Mucosa of stomach (tissue), 1 donor: Measurements from ENCODE around the gene RPUSD1.
"Not testable (repeated sequence)": the region's sequence is repeated elsewhere in the genome, so short reads cannot be mapped to it uniquely, and the experiment has no call there.

Experiments
- H3K27me3 ChIP-seq: one replicate; pipeline ENCODE4 v1.7.0; 2013; ENCODE audit warnings: mild to moderate bottlenecking, low read length; ENCODE audit not compliant: control insufficient read depth, insufficient read depth
- H3K36me3 ChIP-seq: one replicate; pipeline ENCODE4 v1.7.0; 2013; ENCODE audit warnings: low read length; ENCODE audit not compliant: control insufficient read depth, insufficient read depth
- H3K4me1 ChIP-seq: one replicate; pipeline ENCODE4 v1.7.0; 2013; ENCODE audit warnings: mild to moderate bottlenecking, low read length; ENCODE audit not compliant: control insufficient read depth, insufficient read depth
- H3K4me3 ChIP-seq: one replicate; pipeline ENCODE4 v1.7.0; 2013; ENCODE audit warnings: low read length
- H3K9ac ChIP-seq: one replicate; pipeline ENCODE4 v1.7.0; 2013; ENCODE audit warnings: mild to moderate bottlenecking, low read length, moderate library complexity
- H3K9me3 ChIP-seq: one replicate; pipeline ENCODE4 v1.7.0; 2013; ENCODE audit warnings: mild to moderate bottlenecking, low read length, moderate library complexity; ENCODE audit not compliant: control insufficient read depth
- donor health status: Pancreatic carcinoma.

RPUSD1 gene, protein sequence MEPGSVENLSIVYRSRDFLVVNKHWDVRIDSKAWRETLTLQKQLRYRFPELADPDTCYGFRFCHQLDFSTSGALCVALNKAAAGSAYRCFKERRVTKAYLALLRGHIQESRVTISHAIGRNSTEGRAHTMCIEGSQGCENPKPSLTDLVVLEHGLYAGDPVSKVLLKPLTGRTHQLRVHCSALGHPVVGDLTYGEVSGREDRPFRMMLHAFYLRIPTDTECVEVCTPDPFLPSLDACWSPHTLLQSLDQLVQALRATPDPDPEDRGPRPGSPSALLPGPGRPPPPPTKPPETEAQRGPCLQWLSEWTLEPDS

DNA sequence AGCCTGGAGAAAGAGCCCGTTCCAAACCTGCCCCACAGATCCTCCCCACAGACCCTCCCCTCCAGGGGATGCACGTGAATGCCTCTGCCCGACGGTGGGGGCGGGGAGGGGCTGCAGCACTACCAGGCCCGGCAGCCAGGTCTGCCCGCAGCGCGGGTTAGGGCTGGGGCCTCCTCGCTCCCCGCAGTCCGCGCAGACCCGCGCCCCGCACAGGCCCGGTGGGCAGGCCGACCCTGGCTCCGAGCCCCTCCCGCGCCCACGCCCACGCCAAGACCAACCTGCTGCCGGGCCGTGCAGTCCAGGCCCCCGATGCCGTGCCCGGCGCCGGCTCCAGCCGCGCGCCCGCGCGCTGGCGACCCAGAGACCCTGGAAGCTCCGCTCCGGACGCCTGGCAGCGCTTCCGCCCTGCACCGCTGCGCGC, at the start of gene RPUSD1:
RPUSD1 (minus strand) TSS at position 404 of the 421 bp plus-strand sequence. CDS start 644 bp downstream, outside the sequence.
- Histone ChIP-seq H3K9me3 (no peaks in the 10 kb centered on the region), H3K36me3 (no peaks in the 10 kb centered on the region), H3K27me3 (peaks cover 11% of the 10 kb centered on the region), H3K9ac (peak within 1 kb of the TSS; percentile 85), H3K4me1 (peaks cover 28% of the 10 kb centered on the region), H3K4me3 (peak within 1 kb of the TSS; percentile 87)

DNA sequence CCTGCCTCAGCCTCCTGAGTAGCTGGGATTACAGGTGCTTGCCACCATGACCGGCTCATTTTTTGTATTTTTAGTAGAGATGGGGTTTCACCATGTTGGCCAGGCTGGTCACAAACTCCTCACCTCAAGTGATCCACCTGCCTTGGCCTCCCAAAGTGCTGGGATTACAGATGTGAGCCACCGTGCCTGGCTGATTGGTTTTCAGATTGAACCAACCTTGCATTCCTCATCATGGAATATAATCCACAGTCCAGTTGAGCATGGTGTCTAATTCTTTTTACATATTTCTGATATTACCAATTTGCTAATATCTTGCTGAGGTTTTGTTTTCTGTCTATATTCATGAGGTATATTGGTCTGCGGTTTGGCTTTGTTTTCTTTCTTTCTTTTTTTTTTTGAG, 48.6 kb upstream of the RPUSD1 start:
- H3K9ac ChIP-seq, H3K4me1 ChIP-seq, H3K27me3 ChIP-seq, H3K4me3 ChIP-seq, H3K9me3 ChIP-seq, H3K36me3 ChIP-seq: not testable (repeated sequence)

DNA sequence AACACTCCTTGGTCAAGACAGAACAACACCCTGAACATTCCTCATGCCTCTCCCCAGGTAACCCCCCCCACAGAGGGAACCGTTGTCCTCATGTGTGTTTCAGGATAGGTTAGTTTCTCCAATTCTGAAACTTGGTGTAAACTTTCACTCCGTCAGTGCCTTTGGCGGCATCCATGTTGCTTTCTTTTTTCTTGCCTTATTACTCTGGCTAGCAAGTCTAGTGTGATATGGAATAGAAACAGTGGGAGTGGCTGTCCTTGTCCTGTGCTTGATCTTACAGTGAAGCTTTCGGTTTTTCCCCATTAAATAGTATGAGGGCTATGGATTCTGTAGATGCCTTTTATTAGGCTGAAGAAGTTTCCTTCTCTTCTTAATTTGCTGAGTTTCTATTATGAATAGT, 48.0 kb upstream of the RPUSD1 start:
- Histone ChIP-seq H3K9ac (no peak overlapping the region), H3K9me3 (no peaks in the 10 kb centered on the region), H3K4me3 (no peak overlapping the region), H3K4me1 (peaks cover under 1% of the 10 kb centered on the region), H3K36me3 (no peaks in the 10 kb centered on the region), H3K27me3 (no peaks in the 10 kb centered on the region)

DNA sequence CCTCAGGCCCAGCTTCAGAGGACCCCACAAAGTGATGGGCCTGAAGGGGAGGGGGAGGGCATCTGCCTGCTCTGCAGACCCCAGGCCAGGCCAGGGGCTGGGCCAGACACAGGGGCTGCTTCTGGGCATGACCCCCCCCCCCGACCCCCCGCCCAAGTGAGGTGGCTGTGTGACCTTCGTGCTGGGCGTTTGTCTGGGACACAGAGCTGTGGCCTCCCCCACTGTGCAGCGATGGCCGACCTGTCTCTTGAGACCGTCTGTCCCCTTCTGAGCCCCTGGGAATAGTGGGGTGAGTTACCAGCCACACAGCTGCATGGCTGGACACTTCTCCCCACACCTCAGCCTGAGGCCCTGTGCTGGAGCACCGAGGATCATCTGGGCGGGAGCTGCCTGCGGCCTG, 47.2 kb upstream of the RPUSD1 start:
- Histone ChIP-seq H3K4me3 (no peak overlapping the region), H3K27me3 (no peaks in the 10 kb centered on the region), H3K36me3 (no peaks in the 10 kb centered on the region), H3K4me1 (no peaks in the 10 kb centered on the region), H3K9ac (no peak overlapping the region), H3K9me3 (no peaks in the 10 kb centered on the region)

DNA sequence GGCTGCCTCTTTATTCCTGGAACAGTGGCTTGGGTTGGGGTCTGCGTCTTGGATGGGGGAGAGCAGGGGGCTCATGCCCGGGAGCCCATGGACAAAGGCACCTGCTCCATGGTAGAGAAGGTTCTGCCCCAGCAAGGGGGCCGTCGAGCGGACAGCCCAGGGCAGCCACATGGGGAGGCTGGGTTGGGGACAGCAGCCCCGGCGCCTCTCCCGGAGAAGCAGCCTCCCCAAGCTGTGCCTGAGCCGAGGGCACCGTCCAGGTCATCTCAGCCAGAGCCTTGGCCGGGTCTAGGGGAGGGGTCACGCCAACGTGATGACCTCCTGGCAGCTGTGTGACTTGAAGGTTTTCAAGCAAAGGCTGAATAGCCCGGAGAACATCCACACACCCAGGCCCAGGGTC, 45.2 kb upstream of the RPUSD1 start:
- Histone ChIP-seq H3K36me3 (no peaks in the 10 kb centered on the region), H3K9ac (no peak overlapping the region), H3K27me3 (no peaks in the 10 kb centered on the region), H3K4me3 (no peak overlapping the region), H3K9me3 (no peaks in the 10 kb centered on the region), H3K4me1 (no peaks in the 10 kb centered on the region)

DNA sequence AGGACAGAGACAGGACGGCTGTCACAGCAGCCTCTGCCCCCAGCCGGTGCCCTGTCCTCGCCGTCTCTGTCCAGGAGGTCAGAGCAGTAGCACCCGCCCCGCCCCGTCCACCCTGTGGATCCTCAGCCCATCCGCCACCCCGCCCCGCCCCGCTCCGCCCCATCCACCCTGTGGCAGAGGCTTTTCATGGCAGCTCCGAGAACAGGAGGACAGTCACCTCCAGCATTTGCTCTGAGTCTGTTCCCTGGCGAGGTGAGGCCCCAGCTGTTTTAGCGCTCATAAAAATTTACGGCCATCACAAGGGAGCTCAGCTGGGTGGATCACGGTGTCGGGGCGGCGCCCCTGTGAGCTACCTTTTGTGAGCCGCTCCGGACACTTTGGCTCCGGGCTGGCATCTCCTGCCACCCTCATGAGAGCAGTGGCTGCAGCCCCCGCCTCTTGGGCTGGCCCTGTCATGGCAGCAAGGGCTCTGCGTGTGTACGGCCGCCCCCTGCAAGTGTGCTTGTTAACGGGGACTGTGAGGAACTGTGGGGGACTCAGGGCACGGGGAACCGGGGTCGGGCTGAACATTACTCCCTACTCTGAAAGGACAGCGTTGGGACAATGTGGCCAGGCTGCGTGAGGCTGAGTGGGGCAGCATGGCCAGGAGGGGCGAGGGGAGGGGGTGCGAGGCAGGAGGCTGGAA, 44.6 kb upstream of the RPUSD1 start:
- Histone ChIP-seq H3K4me1 (no peaks in the 10 kb centered on the region), H3K9ac (no peak overlapping the region), H3K4me3 (no peak overlapping the region), H3K36me3 (no peaks in the 10 kb centered on the region), H3K27me3 (no peaks in the 10 kb centered on the region), H3K9me3 (no peaks in the 10 kb centered on the region)

DNA sequence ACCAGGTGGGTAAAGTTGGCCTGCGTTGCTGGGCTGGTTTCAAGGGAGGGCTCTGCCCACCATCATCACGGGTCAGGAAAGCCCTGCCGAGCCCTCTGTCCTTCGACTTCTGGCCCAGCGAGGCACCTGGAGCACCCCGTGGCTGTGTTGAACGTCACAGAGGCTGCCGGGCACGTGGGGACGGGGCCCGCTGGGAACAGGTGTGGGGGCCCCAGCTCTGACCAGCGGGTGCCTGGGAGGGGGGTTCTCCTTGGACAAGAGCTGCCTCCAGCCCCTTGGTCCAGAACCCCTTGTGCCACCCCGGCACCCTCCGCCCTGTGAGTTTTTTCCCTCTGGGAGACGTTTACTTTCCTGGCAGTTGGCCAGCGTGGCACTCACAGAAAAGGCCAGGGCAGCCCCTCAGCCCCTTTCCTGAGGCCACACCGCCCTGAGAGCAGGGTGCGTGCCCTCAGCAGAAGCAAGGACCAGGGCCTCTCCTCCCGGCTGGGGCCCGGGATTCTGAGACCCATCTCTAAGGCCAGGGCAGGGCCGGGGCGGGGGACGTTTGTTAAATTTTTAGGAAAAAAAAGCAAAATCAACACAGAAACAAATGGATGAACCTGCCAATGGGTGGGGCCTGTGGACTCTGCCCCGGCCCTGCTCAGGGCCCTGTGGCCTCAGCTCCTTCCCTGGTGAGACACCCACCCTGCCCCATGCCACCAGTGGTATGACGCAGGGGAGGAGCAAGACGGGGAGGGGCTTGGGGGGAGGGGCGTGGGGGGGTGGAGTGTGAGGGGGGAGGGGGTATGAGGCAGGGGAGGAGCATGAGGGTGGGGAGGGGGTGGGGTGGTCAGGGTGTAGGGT, 43.6 kb upstream of the RPUSD1 start:
- Histone ChIP-seq H3K9me3 (no peaks in the 10 kb centered on the region), H3K9ac (no peak overlapping the region), H3K4me1 (no peaks in the 10 kb centered on the region), H3K27me3 (peaks cover 3% of the 10 kb centered on the region), H3K4me3 (no peak overlapping the region), H3K36me3 (no peaks in the 10 kb centered on the region)

DNA sequence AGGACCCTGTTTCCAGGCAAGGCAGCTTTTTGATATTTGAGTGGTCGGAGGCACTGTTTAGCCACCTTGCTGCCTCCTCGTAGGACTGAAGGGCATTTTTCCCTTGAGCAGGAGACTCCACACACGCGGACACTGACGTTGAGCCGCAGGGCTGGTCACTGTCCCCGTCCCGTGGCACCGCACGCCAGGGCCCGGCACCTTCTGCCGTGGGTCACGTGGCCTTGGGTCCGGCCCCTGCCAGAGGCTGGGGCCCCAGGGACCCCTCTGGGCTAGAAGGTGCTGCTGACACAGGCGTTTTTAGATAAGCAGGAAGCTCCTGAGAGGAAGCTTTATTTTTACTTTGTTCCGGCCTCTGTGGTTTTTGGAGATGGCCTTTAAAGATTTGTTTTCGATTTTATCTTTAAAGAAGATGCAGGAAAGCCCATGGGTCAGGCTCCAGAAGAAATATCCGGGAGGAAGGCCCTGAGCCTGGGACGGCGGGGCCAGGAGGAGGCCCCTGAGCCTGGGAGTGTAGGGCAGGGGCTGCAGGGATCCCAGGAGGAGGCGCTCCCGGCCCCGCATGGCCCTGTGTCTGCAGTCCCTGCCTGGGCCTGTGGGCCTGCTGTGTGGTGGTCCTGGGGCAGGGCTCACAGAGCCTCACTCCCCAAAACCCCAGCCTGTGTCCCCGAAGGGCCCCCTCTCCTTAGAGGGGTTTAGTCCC, 42.8 kb upstream of the RPUSD1 start:
- peaks cover 4% of the 10 kb centered on the region for H3K27me3 ChIP-seq
- H3K9me3 ChIP-seq, result no peaks in the 10 kb centered on the region
- H3K9ac ChIP-seq, result no peak overlapping the region
- no peaks in the 10 kb centered on the region for H3K4me1 ChIP-seq
- no peaks in the 10 kb centered on the region for H3K36me3 ChIP-seq
- no peak overlapping the region for H3K4me3 ChIP-seq

DNA sequence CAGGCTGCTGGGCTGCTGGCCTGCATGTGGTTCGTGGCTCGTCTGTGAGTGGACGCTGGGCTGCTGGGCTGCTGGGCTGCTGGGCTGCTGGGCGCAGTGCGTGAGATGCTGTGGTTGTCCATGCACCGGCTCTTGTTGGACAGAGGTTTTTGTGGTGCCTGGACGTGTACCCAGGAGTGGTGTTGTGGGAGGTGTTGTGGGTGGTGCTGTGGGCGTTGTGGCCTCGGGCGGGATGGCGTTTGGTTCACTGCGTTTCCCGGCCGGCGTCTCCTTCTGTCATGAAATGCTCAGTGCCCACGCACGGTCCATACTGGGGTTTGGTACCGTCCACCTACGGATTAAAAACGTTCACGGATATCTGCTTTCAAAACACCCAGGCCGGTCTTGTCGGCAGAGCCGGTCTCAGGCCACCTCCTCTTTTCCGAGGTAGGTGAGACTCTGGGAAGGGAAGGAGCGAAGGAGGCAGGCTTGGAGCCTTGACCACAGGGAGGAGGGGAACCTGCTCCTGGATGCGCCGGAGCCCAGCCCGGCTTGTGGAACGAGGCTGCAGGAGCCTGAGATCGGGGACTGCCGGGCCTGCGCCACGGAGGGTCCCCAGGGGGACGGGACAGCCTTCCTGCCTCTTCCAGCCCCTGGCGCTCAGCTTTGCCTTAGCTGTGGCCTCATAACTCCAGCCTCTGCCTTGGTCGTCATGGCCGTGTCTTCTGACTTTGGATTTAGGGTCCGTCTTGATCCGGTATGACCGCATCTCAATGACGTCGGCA, 42.1 kb upstream of the RPUSD1 start:
- no peaks in the 10 kb centered on the region for H3K9me3 ChIP-seq
- no peaks in the 10 kb centered on the region for H3K4me1 ChIP-seq
- H3K4me3 ChIP-seq, result no peak overlapping the region
- H3K36me3 ChIP-seq, result no peaks in the 10 kb centered on the region
- no peak overlapping the region for H3K9ac ChIP-seq
- peaks cover 6% of the 10 kb centered on the region for H3K27me3 ChIP-seq

DNA sequence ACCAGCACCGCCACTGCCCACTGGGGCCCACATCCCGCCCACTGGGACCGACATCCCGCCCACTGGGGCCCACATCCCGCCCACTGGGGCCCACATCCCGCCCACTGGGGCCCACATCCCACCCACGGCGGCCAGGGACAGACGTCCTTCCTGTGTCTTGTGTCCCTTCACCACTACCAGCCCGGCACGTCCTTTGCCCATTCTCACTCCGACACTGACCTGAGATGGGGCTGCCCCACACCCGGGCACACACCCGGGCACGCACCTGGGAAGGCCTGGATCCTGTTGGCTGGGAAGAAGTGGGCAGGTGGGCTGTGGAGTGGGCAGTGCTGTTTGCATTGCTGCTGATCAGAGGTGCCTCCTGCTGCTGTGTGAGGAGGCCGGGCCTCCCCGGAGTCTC, 40.7 kb upstream of the RPUSD1 start:
- Histone ChIP-seq H3K27me3 (peaks cover 6% of the 10 kb centered on the region), H3K4me1 (no peaks in the 10 kb centered on the region)

DNA sequence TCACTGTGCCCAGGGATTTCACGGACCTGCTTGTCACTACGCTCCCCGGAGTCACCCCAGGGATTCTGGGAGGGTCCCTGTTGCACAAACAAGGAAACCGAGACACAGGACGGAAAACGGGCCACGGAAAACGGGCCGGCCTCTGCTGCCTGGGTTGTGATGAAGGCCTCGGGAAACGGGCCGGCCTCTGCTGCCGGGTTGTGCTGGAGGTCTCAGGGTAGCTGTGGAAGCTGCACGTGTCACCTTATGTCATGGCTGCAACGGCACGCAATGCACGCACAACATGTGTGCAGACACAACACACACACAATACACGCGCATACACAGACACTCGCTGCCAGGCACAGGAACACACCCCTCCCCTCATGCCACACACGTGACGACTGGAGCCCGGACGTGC, 39.3 kb upstream of the RPUSD1 start:
- peaks cover 6% of the 10 kb centered on the region for H3K27me3 ChIP-seq

More for the DNA sequence above, 40.7 kb upstream of the RPUSD1 start:
- no peaks in the 10 kb centered on the region for H3K9me3 ChIP-seq
- H3K36me3 ChIP-seq, result no peaks in the 10 kb centered on the region
- no peak overlapping the region for H3K9ac ChIP-seq
- no peak overlapping the region for H3K4me3 ChIP-seq

More for the DNA sequence above, 39.3 kb upstream of the RPUSD1 start:
- no peaks in the 10 kb centered on the region for H3K9me3 ChIP-seq
- H3K36me3 ChIP-seq, result no peaks in the 10 kb centered on the region
- no peak overlapping the region for H3K9ac ChIP-seq
- H3K4me1 ChIP-seq, result no peaks in the 10 kb centered on the region
- H3K4me3 ChIP-seq, result no peak overlapping the region
